HG03439 (cell line): ENCODE results near the gene CPB1.

ENCODE experiments used
- ATAC-seq: cut with Tn5 transposase; IDR thresholded peaks from one replicate; pipeline ENCODE4 v1.9.1; 2021; ENCODE audit warnings: mild to moderate bottlenecking, moderate library complexity; ENCODE audit not compliant: unreplicated experiment

CPB1 gene

DNA sequence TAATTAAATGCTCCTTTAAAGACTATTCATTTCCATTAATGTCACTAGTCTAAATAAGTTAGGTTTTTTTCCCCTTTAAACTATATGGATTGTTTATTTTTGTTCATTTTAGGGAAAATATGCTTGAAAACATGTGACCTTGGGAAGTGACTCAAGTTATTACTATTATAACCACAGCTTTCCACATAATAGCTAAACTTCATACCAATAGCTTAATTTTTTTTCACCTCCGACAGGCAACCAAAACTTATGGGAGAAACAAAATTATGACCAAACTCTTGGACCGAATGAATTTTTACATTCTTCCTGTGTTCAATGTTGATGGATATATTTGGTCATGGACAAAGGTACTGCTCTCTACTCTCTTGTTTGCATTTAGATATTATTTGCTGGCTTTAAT is 53.7 kb downstream of the CPB1 start:
- ATAC-seq = no peak

DNA sequence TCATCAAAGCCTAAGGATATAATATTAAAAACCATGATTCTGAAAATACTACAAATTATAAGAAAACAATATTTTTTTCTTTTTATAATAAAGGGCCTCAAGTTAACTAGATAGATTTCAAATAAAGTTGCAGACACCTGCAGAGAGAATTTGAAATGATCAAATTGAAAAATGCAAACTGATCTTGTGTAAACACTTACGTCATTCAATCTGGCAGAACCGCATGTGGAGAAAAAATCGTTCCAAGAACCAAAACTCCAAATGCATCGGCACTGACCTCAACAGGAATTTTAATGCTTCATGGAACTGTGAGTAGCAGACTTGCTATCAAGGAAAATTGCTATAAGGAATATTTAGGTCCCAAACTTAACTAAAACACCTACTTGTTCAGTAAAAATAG is 54.7 kb downstream of the CPB1 start:
- ATAC-seq = no peak

DNA sequence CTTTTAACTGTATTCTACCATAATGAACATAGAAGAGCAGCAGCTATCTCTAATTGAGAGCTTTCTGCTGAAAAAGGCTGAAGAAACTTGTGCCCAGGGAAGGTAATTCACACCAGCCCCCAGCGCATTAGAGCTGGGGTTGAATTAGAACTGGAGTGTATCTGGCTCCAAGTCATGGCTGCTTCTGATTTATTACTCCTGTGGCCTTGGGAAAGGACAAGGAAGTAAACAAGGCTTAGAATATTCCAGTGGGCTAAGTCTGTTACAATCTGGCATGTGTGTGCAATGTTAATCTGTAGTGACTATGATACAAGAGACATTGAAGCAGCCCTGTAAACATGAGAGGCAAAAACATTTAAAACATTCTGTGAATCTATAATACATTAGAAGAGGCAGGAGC is 55.6 kb downstream of the CPB1 start:
- ATAC-seq = no peak

DNA sequence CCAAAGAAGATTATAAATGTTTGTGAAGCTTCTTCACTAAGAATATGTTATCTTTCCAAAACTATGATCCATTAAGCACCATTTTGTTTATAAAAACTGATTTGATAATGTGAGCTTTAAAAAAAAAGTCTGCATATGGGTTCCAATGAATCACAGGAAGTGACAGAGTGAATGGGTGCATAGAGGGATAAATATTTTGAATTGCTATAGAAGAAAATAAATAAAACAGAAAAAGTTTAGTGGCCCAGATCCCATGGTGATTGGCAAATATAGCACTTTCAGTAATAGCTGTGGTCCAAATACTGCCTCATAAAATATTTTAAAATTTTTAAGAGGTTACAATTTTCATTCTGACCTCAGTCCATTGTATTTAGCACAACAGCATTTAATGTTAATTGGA is 56.6 kb downstream of the CPB1 start:
- no peak for ATAC-seq

DNA sequence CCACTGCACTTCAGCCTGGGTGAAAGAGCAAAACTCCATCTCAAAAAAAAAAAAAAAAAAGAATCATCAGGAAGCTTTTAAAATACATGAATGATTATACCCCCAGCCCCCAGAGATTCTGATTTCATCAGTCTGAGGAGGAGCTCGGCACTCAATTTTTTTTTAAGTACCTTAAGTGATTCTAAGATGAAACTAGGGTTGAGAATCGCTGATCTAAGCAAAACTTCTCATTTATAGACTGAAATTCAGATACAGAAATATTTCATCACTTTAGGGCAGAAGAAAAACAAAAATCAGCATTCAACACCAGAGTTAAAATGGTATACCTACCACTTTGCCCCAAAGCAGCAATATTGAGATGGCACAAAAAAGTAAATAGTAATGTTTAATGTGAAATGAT is 62.2 kb downstream of the CPB1 start:
- ATAC-seq = no peak

DNA sequence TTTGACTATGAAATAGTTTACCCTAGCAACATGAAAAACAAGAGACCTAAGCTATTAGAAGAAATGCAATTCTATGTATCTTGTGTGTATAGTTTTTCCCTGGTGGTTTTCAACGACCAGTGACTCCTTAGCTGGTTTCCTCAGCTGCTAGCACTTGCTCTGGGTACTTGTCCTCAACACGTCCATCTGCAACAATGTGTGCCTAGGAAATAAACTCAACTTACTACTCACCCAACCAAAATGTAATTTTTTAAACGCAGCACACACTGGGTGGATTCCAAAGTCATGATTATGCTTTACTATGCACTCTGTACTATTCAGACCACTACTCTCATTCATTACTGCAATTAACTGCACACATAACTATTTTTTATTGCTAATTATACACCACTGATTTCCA is 68.5 kb downstream of the CPB1 start:
- no peak for ATAC-seq

DNA sequence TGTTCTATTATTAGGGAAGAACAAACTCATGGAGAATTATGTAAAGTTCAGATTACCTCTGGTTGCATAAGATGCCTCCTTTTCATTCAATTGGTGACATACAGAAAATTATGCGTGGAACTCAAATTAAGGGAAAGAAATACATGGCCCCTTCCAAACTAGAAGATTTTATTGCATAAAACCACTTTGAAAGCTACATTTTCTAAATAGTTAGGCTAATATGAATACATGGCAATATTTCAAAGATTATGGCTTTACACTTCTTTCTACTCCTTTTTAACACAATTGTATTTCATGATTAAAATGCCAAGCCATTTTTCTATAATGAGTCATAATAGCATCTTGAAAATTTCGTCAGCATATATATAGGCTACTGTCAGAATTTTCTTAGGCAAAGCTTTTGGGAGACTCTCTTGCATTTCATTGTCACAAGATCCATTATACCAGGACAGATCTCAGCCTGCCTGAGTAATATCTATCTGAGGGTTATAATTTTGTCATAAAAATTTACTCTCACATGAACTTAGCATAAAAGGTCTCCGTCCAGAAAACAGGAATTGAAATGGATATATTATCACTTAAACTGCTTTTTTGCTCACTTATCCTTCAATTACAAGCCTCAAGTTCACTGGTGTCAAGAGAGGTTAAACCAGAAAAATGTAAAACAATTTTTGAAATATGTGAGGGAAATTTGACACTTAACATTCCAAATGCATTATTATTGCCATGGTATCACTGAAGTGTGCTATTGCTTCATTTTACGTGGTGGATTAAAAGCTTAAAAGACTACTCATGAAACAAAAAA is 74.6 kb downstream of the CPB1 start:
- no peak for ATAC-seq

DNA sequence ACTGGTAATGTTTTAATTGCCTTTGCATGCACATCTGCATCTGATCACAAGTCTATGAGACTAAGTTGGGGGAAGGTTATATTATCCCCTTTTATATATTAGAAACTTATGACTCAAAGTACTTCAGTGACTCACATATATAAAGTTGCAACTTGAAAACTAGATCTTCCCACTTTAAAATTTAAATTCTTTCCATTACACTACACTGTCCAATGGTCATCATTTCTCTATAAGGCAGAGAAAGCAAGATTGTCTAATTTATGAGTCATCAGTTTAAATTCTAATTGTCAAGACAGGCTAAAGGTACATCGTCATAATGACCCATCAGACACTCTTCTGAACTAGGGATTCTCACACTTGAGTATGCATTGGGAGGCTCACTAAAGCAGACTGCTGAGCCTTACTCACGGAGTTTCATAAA is 75.4 kb downstream of the CPB1 start:
- ATAC-seq = no peak

DNA sequence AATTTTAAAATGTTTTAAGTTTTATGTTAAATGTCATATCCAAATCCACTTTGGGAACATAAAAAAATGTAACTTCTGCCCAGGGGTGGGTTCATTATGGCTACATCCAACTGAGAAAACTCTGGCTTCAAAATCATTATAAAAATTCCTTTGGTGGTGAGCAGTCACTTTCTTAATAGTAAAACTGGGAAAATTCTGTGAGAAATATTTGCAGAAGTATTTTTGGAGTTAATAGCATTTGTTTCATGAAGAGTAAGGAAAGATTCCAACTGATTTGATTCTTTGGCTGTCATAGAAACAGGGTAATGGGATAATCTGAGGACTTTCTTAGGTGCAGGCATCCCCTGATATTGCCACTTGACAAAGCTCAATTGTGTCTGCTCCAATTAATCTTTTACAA is 76.3 kb downstream of the CPB1 start:
- no peak for ATAC-seq

DNA sequence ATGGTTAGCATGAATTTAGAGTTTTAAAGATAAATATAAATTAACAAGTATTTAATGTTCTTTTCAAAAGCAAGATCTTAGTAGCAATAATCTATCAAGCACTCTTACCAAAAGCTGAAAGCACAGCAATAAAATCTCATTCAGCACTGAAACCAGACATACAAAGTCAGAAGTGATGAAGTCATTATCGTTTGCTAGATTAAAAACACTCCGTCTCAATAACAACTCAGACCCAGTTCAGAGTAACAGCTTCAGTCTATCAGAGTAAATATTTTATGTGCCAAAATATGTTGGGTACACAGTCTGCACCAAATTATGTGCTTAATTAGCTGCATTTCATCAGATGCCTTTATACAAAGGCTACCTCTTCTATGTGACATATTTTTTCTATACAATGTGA is 79.1 kb downstream of the CPB1 start:
- ATAC-seq = no peak
